T-cell (primary cell): ENCODE results near the gene THAP4. TPM values are rescaled to one million over a fixed set of nuclear protein-coding genes. Genes with fewer than 3 reads are reported as not detected.

Source experiments
- ATAC-seq, 4 experiments: fragments of 200-7000 bp in 3 of 4; fragments of 150-1000 bp in 1 of 4; cut with Tn5 transposase; replicated peaks in 1 of 4; 1 replicate in 3 of 4; 2 replicates in 1 of 4; pipeline ENCODE4 v1.10.0; 2021; ENCODE audit warnings: moderate library complexity in 3 of 4, mild to moderate bottlenecking in 2 of 4, moderate number of reproducible peaks in 1 of 4
- CTCF ChIA-PET, 2 donors: fragments of 300-600 bp; sonication (Branson Sonifier 250); formaldehyde crosslinking; loops; one replicate each; lab custom pipeline; 2022; ENCODE audit warnings: antibody characterized with exemption in 2 of 2; lab: Charles Lee
- POLR2A ChIA-PET, 2 donors: fragments of 300-600 bp; sonication (Branson Sonifier 250); formaldehyde crosslinking; loops; one replicate each; lab custom pipeline; 2022; ENCODE audit warnings: antibody characterized with exemption in 2 of 2; lab: Charles Lee
- DNase-seq, 35 experiments: peaks; one replicate each; pipeline versions ENCODE4 v3.0.0 to v3.0.0-alpha.2; 2013 to 2023
- H3K27ac ChIP-seq: one replicate; pipeline ENCODE4 v1.5.1; 2013; ENCODE audit warnings: low read length
- H3K27me3 ChIP-seq, 2 experiments: replicated peaks in 1 of 2; 1 replicate in 1 of 2; 2 replicates in 1 of 2; pipeline versions ENCODE4 v1.6.1 to v1.7.0; 2013; ENCODE audit warnings: low read length in 1 of 2, mixed read lengths in 1 of 2; ENCODE audit not compliant: control insufficient read depth in 2 of 2, insufficient read depth in 2 of 2; ENCODE audit errors: extremely low read depth in 1 of 2
- H3K36me3 ChIP-seq, 2 donors: 1 replicate in 1 of 2; 2 replicates in 1 of 2; pipeline versions ENCODE4 v1.6.1 to v1.7.0; 2013; ENCODE audit warnings: low read length in 1 of 2; ENCODE audit not compliant: control insufficient read depth in 2 of 2, insufficient read depth in 1 of 2; ENCODE audit errors: extremely low read depth in 1 of 2
- H3K4me1 ChIP-seq, 2 experiments: 1 replicate in 1 of 2; 2 replicates in 1 of 2; pipeline versions ENCODE4 v1.6.1 to v1.7.0; 2013; ENCODE audit warnings: low read length in 2 of 2, mixed read lengths in 1 of 2; ENCODE audit not compliant: insufficient read depth in 2 of 2, control insufficient read depth in 1 of 2; ENCODE audit errors: extremely low read depth in 1 of 2
- H3K4me3 ChIP-seq, 2 donors: 1 replicate in 1 of 2; 2 replicates in 1 of 2; pipeline versions ENCODE4 v1.5.1 to v1.7.0; 2013; ENCODE audit warnings: mild to moderate bottlenecking in 2 of 2, low read length in 1 of 2, moderate library complexity in 1 of 2; ENCODE audit not compliant: control insufficient read depth in 1 of 2; ENCODE audit errors: extremely low read depth in 1 of 2
- H3K9me3 ChIP-seq: 2 replicates; pipeline ENCODE4 v1.7.0; 2013
- H3K27ac Mint-ChIP-seq, 2 donors: one replicate each; pipeline ENCODE4 v1.8.0; 2020 to 2021; ENCODE audit warnings: mild to moderate bottlenecking in 2 of 2, mixed read lengths in 2 of 2
- H3K27me3 Mint-ChIP-seq, 2 donors: one replicate each; pipeline ENCODE4 v1.8.0; 2021 to 2022; ENCODE audit warnings: mixed read lengths in 2 of 2
- H3K36me3 Mint-ChIP-seq: one replicate; pipeline ENCODE4 v1.8.0; 2021; ENCODE audit warnings: mixed read lengths
- H3K4me1 Mint-ChIP-seq, 3 donors: one replicate each; pipeline ENCODE4 v1.8.0; 2020 to 2022; ENCODE audit warnings: mixed read lengths in 3 of 3, mild to moderate bottlenecking in 1 of 3
- H3K4me3 Mint-ChIP-seq, 3 donors: one replicate each; pipeline ENCODE4 v1.8.0; 2020 to 2022; ENCODE audit warnings: mild to moderate bottlenecking in 3 of 3, mixed read lengths in 3 of 3, moderate library complexity in 3 of 3
- H3K9me3 Mint-ChIP-seq, 3 donors: one replicate each; pipeline ENCODE4 v1.8.0; 2020 to 2022; ENCODE audit warnings: mixed read lengths in 3 of 3
- WGBS: methylation state at CpG from one replicate; pipeline ENCODE4 v1.1.5; 2013; ENCODE audit warnings: missing lambda C conversion rate; ENCODE audit not compliant: insufficient coverage; 5-methylcytosine and 5-hydroxymethylcytosine counted together
- total RNA-seq, 35 experiments: library from RNA in 6 of 35; stranded (reverse) in 6 of 35; fragments of 120-200 nt in 1 of 35; gene quantifications; one replicate each; pipeline versions ENCODE4 v1.2.1 to v1.2.4 and lab custom pipeline; 2013 to 2026

Gene THAP4
- total RNA-seq, 5 donors from 2014 or later (not counting 1 experiment from before 2014, with no cell fraction given) = 27.3 to 34.5 (median 29.7) TPM

- ChIA-PET CTCF (no interaction called here), POLR2A (no interaction called here)
- no peak overlapping the region for H3K27ac Mint-ChIP-seq
- H3K36me3 ChIP-seq = no peaks in the 10 kb centered on the region
- H3K9me3 Mint-ChIP-seq = no peaks in the 10 kb centered on the region
- no peak overlapping the region for H3K4me3 ChIP-seq
- no peaks in the 10 kb centered on the region for H3K4me1 Mint-ChIP-seq
- no peak for ATAC-seq
- H3K27me3 ChIP-seq = peaks cover 0 to 41% of the 10 kb centered on the region in 2 experiments
- H3K9me3 ChIP-seq = no peaks in the 10 kb centered on the region
- no peak for DNase-seq
- no peaks in the 10 kb centered on the region for H3K36me3 Mint-ChIP-seq
- H3K4me1 ChIP-seq = no peaks in the 10 kb centered on the region
- H3K27ac ChIP-seq = no peak overlapping the region
- H3K27me3 Mint-ChIP-seq = peaks cover 8 to 15% of the 10 kb centered on the region in 2 donors
- WGBS = 78% methylated on average over 17 of the region's 17 CpGs
- H3K4me3 Mint-ChIP-seq = no peak overlapping the region
These were observed 102.1 kb downstream of the THAP4 start for GRCh38 chr2:241534701-241535375.

Other genes with a start within 250 kb of the THAP4 start
- gene STK25, start 128.6 kb downstream of the THAP4 start, total RNA-seq = 100 to 1,000 TPM; 113 to 199 (median 193) TPM
- gene BOK, start 78.4 kb downstream of the THAP4 start, total RNA-seq = under 1 TPM in 3 of 5 donors, not detected in 2; 0.20 to 0.89 (median 0.35) TPM
- gene ATG4B, start 535 bp upstream of the THAP4 start, total RNA-seq = 100 to 1,000 TPM in 4 of 5 donors, 10 to 100 TPM in 1; 98.4 to 127 (median 108) TPM
- 10 to 100 TPM; 11.6 to 23.6 (median 18.2) TPM for gene DTYMK, start 49.7 kb upstream of the THAP4 start, total RNA-seq
- gene ING5, start 64.9 kb upstream of the THAP4 start, total RNA-seq = 10 to 100 TPM; 63.0 to 98.0 (median 77.4) TPM
- gene D2HGDH, start 97.5 kb upstream of the THAP4 start, total RNA-seq = 10 to 100 TPM; 48.6 to 58.3 (median 54.0) TPM
- gene GAL3ST2, start 139.7 kb upstream of the THAP4 start, total RNA-seq = 1 to 10 TPM in 1 of 5 donors, under 1 TPM in 1, not detected in 3; 0.80 to 1.4 TPM
- 1 to 10 TPM in 2 of 5 donors, under 1 TPM in 1, not detected in 2; 0.26 to 1.6 (median 1.4) TPM for gene NEU4, start 172.0 kb upstream of the THAP4 start, total RNA-seq
- 1 to 10 TPM; 1.3 to 6.8 (median 5.2) TPM for gene PDCD1, start 221.7 kb upstream of the THAP4 start, total RNA-seq
- gene RTP5, start 232.6 kb upstream of the THAP4 start, total RNA-seq = 1 to 10 TPM in 4 of 5 donors, under 1 TPM in 1; 0.26 to 1.4 (median 1.3) TPM